GM23338 (cell line): ENCODE results near the gene EMC6. TPM values are rescaled to one million over a fixed set of nuclear protein-coding genes. Genes with fewer than 3 reads are reported as not detected.

Experiments
- ATAC-seq: fragments of 200-7000 bp; cut with Tn5 transposase; 3 replicates; pipeline ENCODE4 v1.9.1; 2020
- DNase-seq: peaks from one replicate; pipeline ENCODE4 v3.0.0-alpha.2; 2015; ENCODE audit warnings: low spot score
- H2AFZ ChIP-seq: fragments of 200-600 bp; sonication (generic); 2 replicates; pipeline ENCODE4 v1.8.0; 2016; ENCODE audit warnings: antibody characterized with exemption, mild to moderate bottlenecking, moderate library complexity
- H3F3A ChIP-seq: fragments of 200-600 bp; sonication (generic); replicated peaks from 2 replicates; pipeline ENCODE4 v1.8.0; 2017; ENCODE audit warnings: antibody characterized with exemption, mixed run types, low read depth
- H3K27ac ChIP-seq: fragments of 200-600 bp; sonication (generic); 2 replicates; pipeline ENCODE4 v1.6.1; 2016; ENCODE audit warnings: low read depth
- H3K27me3 ChIP-seq: fragments of 200-600 bp; sonication (generic); 2 replicates; pipeline ENCODE4 v1.8.0; 2016; ENCODE audit warnings: mild to moderate bottlenecking, mixed run types, moderate library complexity; ENCODE audit not compliant: insufficient read depth
- H3K36me3 ChIP-seq: fragments of 200-600 bp; sonication (generic); 2 replicates; pipeline ENCODE4 v1.8.0; 2016; ENCODE audit warnings: mild to moderate bottlenecking; ENCODE audit not compliant: insufficient read depth
- H3K4me1 ChIP-seq: fragments of 200-600 bp; sonication (generic); 2 replicates; pipeline ENCODE4 v1.8.0; 2016; ENCODE audit warnings: mild to moderate bottlenecking, moderate library complexity; ENCODE audit not compliant: insufficient read depth
- H3K4me2 ChIP-seq: fragments of 200-600 bp; sonication (generic); 2 replicates; pipeline ENCODE4 v1.7.1; 2017; ENCODE audit warnings: mixed run types
- H3K4me3 ChIP-seq: fragments of 200-600 bp; sonication (generic); 2 replicates; pipeline ENCODE4 v1.6.1; 2016; ENCODE audit warnings: mixed run types
- H3K79me2 ChIP-seq: fragments of 200-600 bp; sonication (generic); replicated peaks from 2 replicates; pipeline ENCODE4 v1.8.0; 2017; ENCODE audit warnings: mild to moderate bottlenecking; ENCODE audit not compliant: insufficient read depth
- H3K9me2 ChIP-seq: fragments of 200-600 bp; sonication (generic); 2 replicates; pipeline ENCODE4 v1.8.0; 2017; ENCODE audit not compliant: insufficient read depth
- H4K20me1 ChIP-seq: fragments of 200-600 bp; sonication (generic); replicated peaks from 2 replicates; pipeline ENCODE4 v1.8.0; 2017; ENCODE audit warnings: mild to moderate bottlenecking; ENCODE audit not compliant: insufficient read depth
- H3K27ac Mint-ChIP-seq: 2 replicates; pipeline ENCODE4 v1.8.0; 2020; ENCODE audit warnings: inconsistent platforms, mild to moderate bottlenecking, moderate library complexity, mixed read lengths
- H3K27me3 Mint-ChIP-seq: 3 replicates; pipeline ENCODE4 v1.8.0; 2022; ENCODE audit warnings: low read depth, mild to moderate bottlenecking, moderate library complexity, mixed read lengths, inconsistent platforms; ENCODE audit not compliant: insufficient read depth, poor library complexity
- H3K36me3 Mint-ChIP-seq: 3 replicates; pipeline ENCODE4 v1.8.0; 2021; ENCODE audit warnings: low read depth, mild to moderate bottlenecking, inconsistent platforms, moderate library complexity, mixed read lengths
- H3K4me1 Mint-ChIP-seq: 3 replicates; pipeline ENCODE4 v1.8.0; 2020; ENCODE audit warnings: mild to moderate bottlenecking, inconsistent platforms, mixed read lengths
- H3K4me3 Mint-ChIP-seq: 3 replicates; pipeline ENCODE4 v1.8.0; 2021; ENCODE audit warnings: moderate library complexity, mild to moderate bottlenecking, inconsistent platforms, mixed read lengths
- H3K9me3 Mint-ChIP-seq: 3 replicates; pipeline ENCODE4 v1.8.0; 2020; ENCODE audit warnings: moderate library complexity, mild to moderate bottlenecking, inconsistent platforms, mixed read lengths
- CREB1 ChIP-seq: fragments of 250-450 bp; sonication (Bioruptor Pico); IDR thresholded peaks from 2 replicates; pipeline ENCODE4 v1.5.0; 2020; ENCODE audit warnings: low read depth, mild to moderate bottlenecking, moderate library complexity
- CTCF ChIP-seq, 2 experiments: fragments of 200-600 bp in 1 of 2; sonication (generic) in 1 of 2; conservative IDR thresholded peaks; 2 replicates each; pipeline versions ENCODE4 v1.5.1 to v1.6.1; 2016 to 2017; ENCODE audit warnings: antibody characterized with exemption in 2 of 2, low read depth in 2 of 2, mild to moderate bottlenecking in 2 of 2, moderate library complexity in 1 of 2
- NANOG ChIP-seq: IDR thresholded peaks from 2 replicates; pipeline ENCODE4 v1.6.1; 2016; ENCODE audit warnings: antibody characterized with exemption, borderline replicate concordance
- POLR2AphosphoS5 ChIP-seq: IDR thresholded peaks from 2 replicates; pipeline ENCODE4 v1.6.1; 2016; ENCODE audit warnings: antibody characterized with exemption, low read depth
- STAT1 ChIP-seq: IDR thresholded peaks from one replicate; pipeline ENCODE4 v1.6.1; 2016; ENCODE audit warnings: antibody characterized with exemption; ENCODE audit not compliant: unreplicated experiment
- ZNF114 ChIP-seq: fragments of 250-450 bp; sonication (Bioruptor Pico); IDR thresholded peaks from 2 replicates; pipeline ENCODE4 v1.5.0; 2020; ENCODE audit warnings: mild to moderate bottlenecking, moderate library complexity
- ZNF462 ChIP-seq: fragments of 250-450 bp; sonication (Bioruptor Pico); IDR thresholded peaks from 2 replicates; pipeline ENCODE4 v1.5.0; 2020; ENCODE audit warnings: mild to moderate bottlenecking, moderate library complexity
- polyA plus RNA-seq: library from polyadenylated mRNA; unstranded; fragments of >200 nt; fragmentation: Nextera tagmentation; extraction: Ambion mirVana; gene quantifications from 2 replicates; pipeline ENCODE4 v1.2.1, GENCODE V29; 2016
- total RNA-seq: library from RNA; depleted of rRNA; stranded (reverse); fragments of >200 nt; shearing (Covaris generic); gene quantifications from 2 replicates; pipeline ENCODE4 v1.2.3, GENCODE V29; 2014

The EMC6 gene
- total and polyA plus RNA-seq, 2 experiments from 2014 or later = 48.0 to 230 TPM

GRCh38 chr17:3712811-3713463 lies 44.3 kb downstream of the EMC6 start (continued):
- TF ChIP-seq ZNF462 (CRISPR knock-in tag) (no peak), CREB1 (no peak)

GRCh38 chr17:3715296-3715695 lies 46.7 kb downstream of the EMC6 start:
- Mint-ChIP-seq H3K4me1 (no peaks in the 10 kb centered on the region; the same call in 1 of the 3 replicates), H3K27ac (no peak overlapping the region), H3K27me3 (no peaks in the 10 kb centered on the region), H3K9me3 (no peaks in the 10 kb centered on the region), H3K4me3 (no peak overlapping the region), H3K36me3 (peaks cover 43% of the 10 kb centered on the region)
- no peak for ATAC-seq
- H3F3A ChIP-seq = 0 out of 2 replicates have a peak, but pooled peaks cover 4% of the 10 kb centered on the region
- peaks cover 5% of the 10 kb centered on the region; the same call in 1 of the 2 replicates for H4K20me1 ChIP-seq
- H3K36me3 ChIP-seq = peaks cover 18% of the 10 kb centered on the region
- H3K27ac ChIP-seq = no peak overlapping the region
- no peak overlapping the region for H2AFZ ChIP-seq
- H3K79me2 ChIP-seq = no peaks in the 10 kb centered on the region
- H3K9me2 ChIP-seq = no peaks in the 10 kb centered on the region
- DNase-seq = no peak
- no peaks in the 10 kb centered on the region for H3K4me1 ChIP-seq
- no peak overlapping the region for H3K4me3 ChIP-seq
- no peak overlapping the region for H3K4me2 ChIP-seq
- H3K27me3 ChIP-seq = no peaks in the 10 kb centered on the region
- TF ChIP-seq NANOG = no peak
- no peak for TF ChIP-seq ZNF114 (CRISPR knock-in tag)
- TF ChIP-seq ZNF462 (CRISPR knock-in tag) = no peak
- TF ChIP-seq POLR2AphosphoS5 = no peak
- TF ChIP-seq STAT1 = no peak
- no peak for TF ChIP-seq CTCF (conservative IDR thresholded peaks at IDR 0.05; ENCODE audit: low read depth in 2 of 2)
